Endothelial cell of umbilical vein (primary cell): ENCODE data around the gene SLC8A2. TPM values are rescaled to one million over a fixed set of nuclear protein-coding genes. Genes with fewer than 3 reads are reported as not detected.

ENCODE experiments used
- BruUV-seq: library from RNA; stranded (reverse); fragments of 400-500 nt; replicated peaks from 2 replicates; lab custom pipeline; 2021; lab: Mats Ljungman, UMichigan
- CTCF ChIA-PET: fragments of 300-600, 350-600 bp; sonication (Branson Sonifier 250); formaldehyde crosslinking; loops from one replicate; lab custom pipeline; 2021; ENCODE audit warnings: antibody characterized with exemption, inconsistent platforms; lab: Charles Lee
- POLR2A ChIA-PET: fragments of 300-600, 350-600 bp; sonication (Branson Sonifier 250); formaldehyde crosslinking; loops from one replicate; lab custom pipeline; 2021; ENCODE audit warnings: antibody characterized with exemption, inconsistent platforms; lab: Charles Lee
- DNase-seq: peaks from one replicate; pipeline ENCODE4 v3.0.0-alpha.2; 2011; ENCODE audit warnings: low read depth, low spot score
- FAIRE-seq: peaks from 2 replicates; lab custom pipeline; 2011; peaks lifted over from hg19 to GRCh38; lab: Jason Lieb, UNC
- H2AFZ ChIP-seq: 2 replicates; pipeline ENCODE4 v1.6.0; 2012; ENCODE audit warnings: low read depth, low read length, control low read depth, inconsistent platforms
- H3K27ac ChIP-seq: 2 replicates; pipeline ENCODE4 v1.5.1; 2011; ENCODE audit warnings: low read depth, mild to moderate bottlenecking, control low read depth, low read length, moderate library complexity; ENCODE audit not compliant: insufficient read depth
- H3K27me3 ChIP-seq, 2 experiments: 2 replicates each; pipeline versions ENCODE4 v1.6.0 to v1.6.1; 2011; ENCODE audit warnings: low read length in 2 of 2, mixed read lengths in 1 of 2; ENCODE audit not compliant: control insufficient read depth in 2 of 2, insufficient read depth in 2 of 2
- H3K36me3 ChIP-seq, 2 experiments: 2 replicates in 1 of 2; 3 replicates in 1 of 2; pipeline ENCODE4 v1.5.1; 2011; ENCODE audit warnings: low read length in 2 of 2, mild to moderate bottlenecking in 1 of 2, moderate library complexity in 1 of 2; ENCODE audit not compliant: control insufficient read depth in 2 of 2, insufficient read depth in 2 of 2; ENCODE audit errors: extremely low read depth in 1 of 2
- H3K4me1 ChIP-seq: 3 replicates; pipeline ENCODE4 v1.5.1; 2011; ENCODE audit warnings: mild to moderate bottlenecking, low read length; ENCODE audit not compliant: control insufficient read depth, insufficient read depth; ENCODE audit errors: extremely low read depth
- H3K4me2 ChIP-seq: 2 replicates; pipeline ENCODE4 v1.6.1; 2011; ENCODE audit warnings: low read length, control low read depth, mixed read lengths; ENCODE audit not compliant: insufficient read depth
- H3K4me3 ChIP-seq, 3 experiments: fragments of 200-600 bp in 1 of 3; sonication (generic), shearing (Covaris generic) in 1 of 3; replicated peaks in 1 of 3; 2 replicates each; pipeline ENCODE4 v1.5.1; 2011 to 2016; ENCODE audit warnings: control low read depth in 3 of 3, low read length in 3 of 3, mild to moderate bottlenecking in 2 of 3, inconsistent platforms in 1 of 3, low read depth in 1 of 3, moderate library complexity in 1 of 3; ENCODE audit not compliant: insufficient read depth in 1 of 3
- H3K79me2 ChIP-seq: 2 replicates; pipeline ENCODE4 v1.6.0; 2012; ENCODE audit warnings: low read length, inconsistent platforms; ENCODE audit not compliant: control insufficient read depth, insufficient read depth
- H3K9ac ChIP-seq: replicated peaks from 2 replicates; pipeline ENCODE3; 2011; ENCODE audit warnings: low read length, control low read depth; ENCODE audit not compliant: insufficient read depth; ENCODE audit errors: extremely low read depth
- H3K9me1 ChIP-seq: replicated peaks from 3 replicates; pipeline ENCODE4 v1.6.0; 2011; ENCODE audit warnings: mild to moderate bottlenecking, low read length; ENCODE audit not compliant: control insufficient read depth, insufficient read depth; ENCODE audit errors: extremely low read depth
- H3K9me3 ChIP-seq: replicated peaks from 2 replicates; pipeline ENCODE4 v1.5.1; 2012; ENCODE audit warnings: low read length, inconsistent platforms; ENCODE audit not compliant: control insufficient read depth, insufficient read depth
- H4K20me1 ChIP-seq: replicated peaks from 2 replicates; pipeline ENCODE3; 2011; ENCODE audit warnings: mild to moderate bottlenecking, low read length; ENCODE audit not compliant: control insufficient read depth, insufficient read depth; ENCODE audit errors: extremely low read depth
- CTCF ChIP-seq, 2 donors: IDR thresholded peaks; 1 replicate in 1 of 2; 2 replicates in 1 of 2; pipeline ENCODE4 v1.5.1; 2011; ENCODE audit warnings: low read length in 2 of 2, mild to moderate bottlenecking in 2 of 2, moderate library complexity in 2 of 2, control low read depth in 1 of 2, inconsistent platforms in 1 of 2, low read depth in 1 of 2; ENCODE audit not compliant: insufficient read depth in 1 of 2; ENCODE audit errors: extremely low read depth in 1 of 2
- EZH2 ChIP-seq: IDR thresholded peaks from 2 replicates; pipeline ENCODE4 v1.6.1; 2012; ENCODE audit warnings: borderline replicate concordance, low read depth, mild to moderate bottlenecking, moderate library complexity, low read length, inconsistent platforms; ENCODE audit not compliant: severe bottlenecking
- FOS ChIP-seq: IDR thresholded peaks from 2 replicates; pipeline ENCODE4 v1.6.1; 2011; ENCODE audit warnings: mild to moderate bottlenecking, low read length, moderate library complexity, borderline replicate concordance; ENCODE audit not compliant: insufficient read depth
- GATA2 ChIP-seq: IDR thresholded peaks from 2 replicates; pipeline ENCODE4 v1.7.0; 2011; ENCODE audit warnings: low read depth, mild to moderate bottlenecking, moderate library complexity, mixed read lengths, low read length; ENCODE audit not compliant: insufficient read length, insufficient read depth
- JUN ChIP-seq: IDR thresholded peaks from 2 replicates; pipeline ENCODE4 v1.6.1; 2011; ENCODE audit warnings: borderline replicate concordance, low read depth; ENCODE audit not compliant: insufficient read length, insufficient read depth
- MAX ChIP-seq: IDR thresholded peaks from 2 replicates; pipeline ENCODE4 v1.6.1; 2011; ENCODE audit not compliant: insufficient read depth, insufficient read length
- MYC ChIP-seq: IDR thresholded peaks from one replicate; pipeline ENCODE4 v1.6.1; 2011; ENCODE audit warnings: mild to moderate bottlenecking, low read depth, low read length
- POLR2A ChIP-seq: IDR thresholded peaks from 2 replicates; pipeline ENCODE4 v1.6.1; 2012; ENCODE audit warnings: low read depth, mild to moderate bottlenecking, control low read depth, low read length
- POLR2AphosphoS5 ChIP-seq: IDR thresholded peaks from 2 replicates; pipeline ENCODE4 v1.6.1; 2012; ENCODE audit warnings: low read depth, mild to moderate bottlenecking, control low read depth, low read length, moderate library complexity; ENCODE audit not compliant: insufficient read depth
- dilution Hi-C: fragments of 300-500 bp; cut with MboI; formaldehyde crosslinking; loops from one replicate; pipeline ENCODE4 v1.15.0; 2019; ENCODE audit warnings: low sequenced_read_pairs; ENCODE audit not compliant: extremely low pct_ligation_motif_present
- intact Hi-C: fragments of 100-400 bp; cut with micrococcal nuclease; formaldehyde crosslinking; loops from one replicate; pipeline ENCODE4 v1.10.0; 2022
- polyA plus RNA-seq, 4 experiments: library from polyadenylated mRNA; depleted of rRNA in 3 of 4; stranded (reverse) in 3 of 4; unstranded in 1 of 4; fragments of >200 nt; gene quantifications; 2 replicates each; pipeline versions ENCODE4 v1.2.1 to v1.2.3, GENCODE V29; 2011 to 2012; ENCODE audit warnings: missing spikeins in 1 of 4
- total RNA-seq: library from RNA; stranded (reverse); gene quantifications from 2 replicates; pipeline ENCODE4 v1.2.3, GENCODE V29; 2021

The SLC8A2 gene
- total and polyA plus RNA-seq, 2 donors (not counting 3 experiments of a cell fraction or from before 2014, with no cell fraction given) = not detected

DNA sequence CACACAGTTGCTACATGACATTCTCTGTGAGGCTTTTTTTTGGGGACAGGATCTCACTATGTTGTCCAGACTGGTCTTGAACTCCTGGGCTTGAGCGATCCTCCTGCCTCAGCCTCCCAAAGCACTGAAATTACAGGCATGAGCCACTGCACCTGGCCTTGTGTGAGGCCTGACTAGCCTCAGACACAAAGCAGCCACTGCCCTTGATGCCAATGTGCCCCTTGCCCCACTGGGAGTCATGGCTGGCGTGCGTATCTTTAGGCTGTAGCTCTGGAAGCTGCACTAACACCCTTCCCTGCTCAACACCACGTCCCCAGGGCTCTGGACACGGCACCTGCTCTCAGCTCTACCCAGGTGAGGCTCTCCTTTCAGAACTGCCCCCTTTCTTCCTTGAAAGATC, 26.9 kb upstream of the SLC8A2 start:
- Histone ChIP-seq H3K4me1 (no peaks in the 10 kb centered on the region), H3K9me1 (no peaks in the 10 kb centered on the region), H3K4me2 (no peak overlapping the region), H2AFZ (no peak overlapping the region), H3K36me3 (peaks cover 3 to 41% of the 10 kb centered on the region in 2 experiments), H3K27ac (no peak overlapping the region), H3K27me3 (no peaks in the 10 kb centered on the region), H4K20me1 (no peaks in the 10 kb centered on the region), H3K79me2 (no peaks in the 10 kb centered on the region), H3K9ac (no peak overlapping the region), H3K4me3 (no peak overlapping the region), H3K9me3 (no peaks in the 10 kb centered on the region)
- TF ChIP-seq POLR2AphosphoS5 = no peak
- no peak for TF ChIP-seq JUN
- intact Hi-C loops (no loop called here), dilution Hi-C loops (no loop called here)
- POLR2A ChIA-PET = no interaction called here
- no peak for DNase-seq
- BruUV-seq = no TSS peak
- CTCF ChIA-PET = interaction anchor here (1.3 kb wide), 1 partner anchor 15 kb away, joined by 7 read pairs; the partner anchor contains the start of gene KPTN
- FAIRE-seq = no peak

- no peaks in the 10 kb centered on the region for H3K4me1 ChIP-seq
- no TSS peak for BruUV-seq
- POLR2A ChIA-PET = no interaction called here
Observed at GRCh38 chr19:47497821-47498520, 26.3 kb upstream of the SLC8A2 start.

More at GRCh38 chr19:47497821-47498520, 26.3 kb upstream of the SLC8A2 start:
- intact Hi-C loops = no loop called here
- TF ChIP-seq CTCF (IDR thresholded peaks at IDR 0.05; ENCODE audit: extremely low read depth in 1 of 2, insufficient read depth in 1 of 2, low read depth in 1 of 2, low read length in 2 of 2) (no peak), MYC (no peak), POLR2A (no peak), JUN (no peak), EZH2 (no peak), POLR2AphosphoS5 (no peak), MAX (no peak), GATA2 (no peak), FOS (no peak)
- no peaks in the 10 kb centered on the region for H3K9me1 ChIP-seq
- no peaks in the 10 kb centered on the region for H3K9me3 ChIP-seq
- CTCF ChIA-PET = interaction anchor here (1.3 kb wide), 1 partner anchor 14 kb away, joined by 7 read pairs; the partner anchor contains the start of gene KPTN
- H3K79me2 ChIP-seq = no peaks in the 10 kb centered on the region
- H3K27ac ChIP-seq = no peak overlapping the region
- H3K36me3 ChIP-seq = peaks cover 3 to 39% of the 10 kb centered on the region in 2 experiments
- dilution Hi-C loops = no loop called here
- DNase-seq (no peak), FAIRE-seq (no peak)
- H3K4me2 ChIP-seq = no peak overlapping the region
- H3K27me3 ChIP-seq = no peaks in the 10 kb centered on the region
- H3K9ac ChIP-seq = no peak overlapping the region
- no peak overlapping the region for H2AFZ ChIP-seq
- H3K4me3 ChIP-seq = no peak overlapping the region
- no peaks in the 10 kb centered on the region for H4K20me1 ChIP-seq
